ENCODE measurements around the gene MAGI1. TPM values are rescaled to one million over a fixed set of nuclear protein-coding genes. Genes with fewer than 3 reads are reported as not detected.

MAGI1 gene
- total RNA-seq, 1 donor from 2014 or later, result 18.7 TPM

DNA sequence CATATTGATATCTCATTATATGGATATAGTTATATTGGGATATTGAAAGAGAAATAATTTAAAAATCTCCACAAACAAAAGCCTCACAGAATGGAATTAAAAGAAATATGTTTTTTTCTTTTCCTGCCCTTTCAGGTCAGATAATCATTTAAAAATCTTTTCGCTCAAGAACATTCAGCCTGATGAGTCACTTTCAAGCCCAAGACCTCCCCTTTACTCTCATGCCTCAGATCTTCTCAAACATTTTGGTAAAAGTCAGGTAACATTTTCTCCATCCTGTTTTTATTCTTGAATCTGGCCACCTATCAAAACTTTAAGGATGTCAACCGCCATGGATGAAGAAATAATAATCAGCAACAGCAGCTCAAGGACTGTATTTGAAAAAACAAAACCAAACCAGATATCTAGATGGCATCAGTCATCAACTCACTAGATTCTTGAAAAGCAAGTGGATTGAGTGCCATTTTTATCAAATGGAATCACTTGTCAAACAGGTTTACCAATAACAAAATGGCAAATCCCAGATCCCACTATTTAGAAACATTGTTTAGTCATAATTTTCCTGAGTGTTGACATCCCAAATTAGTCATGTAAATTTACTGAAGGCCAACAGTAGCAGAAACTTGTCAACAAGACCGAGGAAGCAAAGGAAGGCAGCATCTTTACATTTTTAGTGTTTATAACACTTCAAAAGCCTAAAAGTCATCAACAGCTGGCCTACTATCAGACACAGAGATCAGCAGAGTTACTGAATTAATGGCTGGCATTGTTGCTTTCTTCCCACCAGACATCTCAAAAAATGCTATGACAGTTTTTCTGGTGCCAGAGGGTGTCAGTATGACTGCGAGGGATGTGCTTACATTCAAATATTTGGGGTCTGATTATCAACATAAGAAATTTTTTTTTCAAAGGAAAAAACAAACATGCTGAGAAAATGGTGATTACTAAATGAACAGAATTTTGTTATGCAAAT lies 444.7 kb downstream of the MAGI1 start:
- H3K4me1 Mint-ChIP-seq (ENCODE audit: low read depth), result peaks cover 16% of the 10 kb centered on the region
- no peaks in the 10 kb centered on the region for H3K36me3 Mint-ChIP-seq (ENCODE audit: low read depth)
- no peak overlapping the region for H3K4me3 Mint-ChIP-seq (ENCODE audit: unreplicated experiment)
- no peak for TF ChIP-seq CTCF (IDR thresholded peaks at IDR 0.05)
- H3K27ac Mint-ChIP-seq (ENCODE audit: unreplicated experiment), result no peak overlapping the region
- H3K27me3 Mint-ChIP-seq (ENCODE audit: low read depth), result peaks cover 2% of the 10 kb centered on the region
- DNase-seq (ENCODE audit: low spot score), result no peak
- H3K9me3 Mint-ChIP-seq (ENCODE audit: low read depth), result no peaks in the 10 kb centered on the region

GRCh38 chr3:65591313-65591712 lies 447.4 kb downstream of the MAGI1 start:
- no peaks in the 10 kb centered on the region for H3K9me3 Mint-ChIP-seq (ENCODE audit: low read depth)
- no peaks in the 10 kb centered on the region for H3K36me3 Mint-ChIP-seq (ENCODE audit: low read depth)
- TF ChIP-seq CTCF (IDR thresholded peaks at IDR 0.05), result no peak
- H3K27me3 Mint-ChIP-seq (ENCODE audit: low read depth), result peaks cover 2% of the 10 kb centered on the region
- DNase-seq (ENCODE audit: low spot score), result no peak
- H3K27ac Mint-ChIP-seq (ENCODE audit: unreplicated experiment), result no peak overlapping the region
- H3K4me3 Mint-ChIP-seq (ENCODE audit: unreplicated experiment), result no peak overlapping the region
- peaks cover 3% of the 10 kb centered on the region for H3K4me1 Mint-ChIP-seq (ENCODE audit: low read depth)

GRCh38 chr3:65588884-65589283 lies 449.8 kb downstream of the MAGI1 start:
- H3K27me3 Mint-ChIP-seq (ENCODE audit: low read depth), result no peaks in the 10 kb centered on the region
- H3K4me3 Mint-ChIP-seq (ENCODE audit: unreplicated experiment), result no peak overlapping the region
- no peaks in the 10 kb centered on the region for H3K36me3 Mint-ChIP-seq (ENCODE audit: low read depth)
- no peak for TF ChIP-seq CTCF (IDR thresholded peaks at IDR 0.05)
- H3K9me3 Mint-ChIP-seq (ENCODE audit: low read depth), result no peaks in the 10 kb centered on the region
- no peak overlapping the region for H3K27ac Mint-ChIP-seq (ENCODE audit: unreplicated experiment)
- peaks cover 4% of the 10 kb centered on the region for H3K4me1 Mint-ChIP-seq (ENCODE audit: low read depth)
- no peak for DNase-seq (ENCODE audit: low spot score)

DNA sequence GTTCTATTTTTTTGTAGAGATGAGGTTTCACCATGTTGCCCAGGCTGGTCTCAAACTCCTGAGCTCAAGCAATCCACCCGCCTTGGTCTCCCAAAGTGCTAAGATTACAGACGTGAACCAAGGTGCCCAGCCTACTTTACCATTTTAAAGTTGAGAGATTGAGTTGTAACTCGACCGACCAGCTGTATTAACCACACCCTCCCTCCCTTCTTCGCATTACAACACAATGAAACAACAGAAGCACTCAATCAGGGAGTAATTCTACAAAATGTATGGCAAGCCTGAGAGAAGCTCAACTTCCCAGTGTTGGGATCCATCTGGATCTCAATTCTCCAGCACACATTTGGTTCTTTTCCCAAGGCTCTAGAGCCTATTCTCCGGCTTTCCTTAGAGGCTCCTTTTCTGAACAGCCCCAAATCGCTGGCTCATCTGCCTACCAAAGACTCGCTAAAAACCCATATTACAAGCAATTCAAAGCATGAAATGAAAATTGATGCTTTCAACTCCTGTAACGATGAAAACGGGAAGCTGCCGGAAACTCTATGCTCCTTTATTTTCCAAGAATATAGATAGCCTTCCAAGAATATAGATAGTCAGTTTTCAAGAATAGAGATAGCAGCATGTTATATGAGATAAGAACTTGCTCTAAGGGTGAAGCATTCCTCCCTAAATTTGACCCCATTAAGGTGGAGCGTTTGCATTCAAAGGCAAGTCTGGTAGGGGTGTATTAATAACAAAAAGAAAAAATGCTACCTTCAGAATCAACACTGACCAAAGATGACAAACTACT lies 450.9 kb downstream of the MAGI1 start:
- H3K4me1 Mint-ChIP-seq (ENCODE audit: low read depth), result peaks cover 13% of the 10 kb centered on the region
- DNase-seq (ENCODE audit: low spot score), result no peak
- no peaks in the 10 kb centered on the region for H3K36me3 Mint-ChIP-seq (ENCODE audit: low read depth)
- TF ChIP-seq CTCF (IDR thresholded peaks at IDR 0.05), result no peak
- H3K9me3 Mint-ChIP-seq (ENCODE audit: low read depth), result no peaks in the 10 kb centered on the region
- H3K27ac Mint-ChIP-seq (ENCODE audit: unreplicated experiment), result no peak overlapping the region
- no peak overlapping the region for H3K4me3 Mint-ChIP-seq (ENCODE audit: unreplicated experiment)
- no peaks in the 10 kb centered on the region for H3K27me3 Mint-ChIP-seq (ENCODE audit: low read depth)

- Mint-ChIP-seq H3K9me3 (ENCODE audit: low read depth) (no peaks in the 10 kb centered on the region), H3K4me3 (ENCODE audit: unreplicated experiment) (no peak overlapping the region), H3K36me3 (ENCODE audit: low read depth) (no peaks in the 10 kb centered on the region), H3K4me1 (ENCODE audit: low read depth) (peaks cover 13% of the 10 kb centered on the region), H3K27ac (ENCODE audit: unreplicated experiment) (no peak overlapping the region), H3K27me3 (ENCODE audit: low read depth) (no peaks in the 10 kb centered on the region)
- TF ChIP-seq CTCF (IDR thresholded peaks at IDR 0.05), result no peak
- no peak for DNase-seq (ENCODE audit: low spot score)
These were observed 453.8 kb downstream of the MAGI1 start for GRCh38 chr3:65584913-65585312.
